ENCODE data around the gene HS6ST3. TPM values are rescaled to one million over a fixed set of nuclear protein-coding genes. Genes with fewer than 3 reads are reported as not detected.

The HS6ST3 gene
- total and polyA plus RNA-seq, 2 donors (not counting 3 experiments of a cell fraction or from before 2014, with no cell fraction given) = 0.03 to 0.15 TPM

DNA sequence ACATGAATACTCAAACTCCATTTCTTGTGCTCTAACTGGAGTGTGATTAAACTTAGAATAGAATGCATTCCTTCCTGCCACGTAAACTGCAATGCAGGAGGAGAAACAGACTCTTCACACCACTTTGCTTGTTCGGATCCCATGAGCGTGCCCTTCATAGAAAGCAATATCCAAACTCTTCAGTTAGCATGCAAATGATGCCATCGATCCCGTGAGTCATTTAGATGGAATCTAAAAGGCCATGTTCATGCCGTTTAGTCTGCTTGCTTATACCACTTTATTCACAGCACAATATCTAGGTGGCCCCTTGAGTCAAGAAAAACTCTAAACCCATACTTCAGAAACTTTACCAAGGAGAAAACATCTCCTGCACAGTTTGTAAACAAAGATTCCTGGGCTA, 678.6 kb downstream of the HS6ST3 start:
- intact Hi-C loops (cut with micrococcal nuclease) = no loop called here
- ChIA-PET POLR2A (no interaction called here), CTCF (interaction anchor here (1.0 kb wide), 1 partner anchor 80 kb away, joined by 3 read pairs; no protein-coding TSS in a partner anchor)
- BruUV-seq (replicated peaks) = no TSS peak
- Histone ChIP-seq H4K20me1 (replicated peaks; ENCODE audit: control insufficient read depth, extremely low read depth, insufficient read depth, low read length) (no peaks in the 10 kb centered on the region), H3K9me1 (replicated peaks; ENCODE audit: control insufficient read depth, extremely low read depth, insufficient read depth, low read length) (no peaks in the 10 kb centered on the region), H3K4me1 (ENCODE audit: control insufficient read depth, extremely low read depth, insufficient read depth, low read length) (no peaks in the 10 kb centered on the region), H3K9me3 (replicated peaks; ENCODE audit: control insufficient read depth, insufficient read depth, low read length) (no peaks in the 10 kb centered on the region), H3K9ac (replicated peaks; ENCODE audit: extremely low read depth, insufficient read depth, low read length) (no peak overlapping the region), H3K4me3 (replicated peaks in 1 of 3; ENCODE audit: insufficient read depth in 1 of 3, low read depth in 1 of 3, low read length in 3 of 3) (no peak overlapping the region), H3K36me3 (ENCODE audit: control insufficient read depth in 2 of 2, extremely low read depth in 1 of 2, insufficient read depth in 2 of 2, low read length in 2 of 2) (no peaks in the 10 kb centered on the region), H3K27me3 (ENCODE audit: control insufficient read depth in 2 of 2, insufficient read depth in 2 of 2, low read length in 2 of 2) (no peaks in the 10 kb centered on the region), H3K4me2 (ENCODE audit: insufficient read depth, low read length) (no peak overlapping the region), H2AFZ (ENCODE audit: low read depth, low read length) (no peak overlapping the region), H3K27ac (ENCODE audit: insufficient read depth, low read depth, low read length) (no peak overlapping the region), H3K79me2 (ENCODE audit: control insufficient read depth, insufficient read depth, low read length) (no peaks in the 10 kb centered on the region)
- TF ChIP-seq FOS (IDR thresholded peaks at IDR 0.05; ENCODE audit: borderline replicate concordance, insufficient read depth, low read length) = no peak
- TF ChIP-seq, protein P1, sequence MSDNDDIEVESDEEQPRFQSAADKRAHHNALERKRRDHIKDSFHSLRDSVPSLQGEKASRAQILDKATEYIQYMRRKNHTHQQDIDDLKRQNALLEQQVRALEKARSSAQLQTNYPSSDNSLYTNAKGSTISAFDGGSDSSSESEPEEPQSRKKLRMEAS (IDR thresholded peaks at IDR 0.05; ENCODE audit: insufficient read depth, insufficient read length) = no peak
- no peak for TF ChIP-seq JUN (IDR thresholded peaks at IDR 0.05; ENCODE audit: borderline replicate concordance, insufficient read depth, insufficient read length, low read depth)
- TF ChIP-seq, protein P2, sequence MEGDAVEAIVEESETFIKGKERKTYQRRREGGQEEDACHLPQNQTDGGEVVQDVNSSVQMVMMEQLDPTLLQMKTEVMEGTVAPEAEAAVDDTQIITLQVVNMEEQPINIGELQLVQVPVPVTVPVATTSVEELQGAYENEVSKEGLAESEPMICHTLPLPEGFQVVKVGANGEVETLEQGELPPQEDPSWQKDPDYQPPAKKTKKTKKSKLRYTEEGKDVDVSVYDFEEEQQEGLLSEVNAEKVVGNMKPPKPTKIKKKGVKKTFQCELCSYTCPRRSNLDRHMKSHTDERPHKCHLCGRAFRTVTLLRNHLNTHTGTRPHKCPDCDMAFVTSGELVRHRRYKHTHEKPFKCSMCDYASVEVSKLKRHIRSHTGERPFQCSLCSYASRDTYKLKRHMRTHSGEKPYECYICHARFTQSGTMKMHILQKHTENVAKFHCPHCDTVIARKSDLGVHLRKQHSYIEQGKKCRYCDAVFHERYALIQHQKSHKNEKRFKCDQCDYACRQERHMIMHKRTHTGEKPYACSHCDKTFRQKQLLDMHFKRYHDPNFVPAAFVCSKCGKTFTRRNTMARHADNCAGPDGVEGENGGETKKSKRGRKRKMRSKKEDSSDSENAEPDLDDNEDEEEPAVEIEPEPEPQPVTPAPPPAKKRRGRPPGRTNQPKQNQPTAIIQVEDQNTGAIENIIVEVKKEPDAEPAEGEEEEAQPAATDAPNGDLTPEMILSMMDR (IDR thresholded peaks at IDR 0.05; ENCODE audit: extremely low read depth in 1 of 2, insufficient read depth in 1 of 2, low read depth in 1 of 2, low read length in 2 of 2) = no peak
- TF ChIP-seq EZH2 (IDR thresholded peaks at IDR 0.05; ENCODE audit: borderline replicate concordance, low read depth, low read length, severe bottlenecking) = no peak
- no peak for TF ChIP-seq POLR2A (IDR thresholded peaks at IDR 0.05; ENCODE audit: low read depth, low read length)
- no peak for TF ChIP-seq POLR2AphosphoS5 (IDR thresholded peaks at IDR 0.05; ENCODE audit: insufficient read depth, low read depth, low read length)
- TF ChIP-seq MYC (IDR thresholded peaks at IDR 0.05; ENCODE audit: low read depth, low read length) = no peak
- no peak for TF ChIP-seq GATA2 (IDR thresholded peaks at IDR 0.05; ENCODE audit: insufficient read depth, insufficient read length, low read depth, low read length)
- DNase-seq (ENCODE audit: low read depth, low spot score) (no peak), FAIRE-seq (no peak)
- dilution Hi-C loops (cut with MboI; ENCODE audit: extremely low pct_ligation_motif_present, low sequenced_read_pairs) = no loop called here

Measured in endothelial cell of umbilical vein (primary cell).